GM18519 (cell line): Measurements from ENCODE around the gene SPTLC3.

Experiments used
- ATAC-seq: cut with Tn5 transposase; IDR thresholded peaks from one replicate; pipeline ENCODE4 v1.9.1; 2021; ENCODE audit warnings: mild to moderate bottlenecking, moderate library complexity; ENCODE audit not compliant: unreplicated experiment, low FRiP score

Gene SPTLC3

GRCh38 chr20:13128173-13128572 is 119.4 kb downstream of the SPTLC3 start:
- ATAC-seq, result no peak

- ATAC-seq, result no peak
Measured at GRCh38 chr20:13130061-13130706, 121.4 kb downstream of the SPTLC3 start.

GRCh38 chr20:13130707-13131103 is 121.9 kb downstream of the SPTLC3 start:
- ATAC-seq, result no peak

GRCh38 chr20:13131688-13132087 is 122.9 kb downstream of the SPTLC3 start:
- no peak for ATAC-seq

- ATAC-seq, result no peak
Measured at GRCh38 chr20:13139459-13140150, 130.8 kb downstream of the SPTLC3 start.

- ATAC-seq, result no peak
Measured at GRCh38 chr20:13140201-13140600, 131.4 kb downstream of the SPTLC3 start.

- no peak for ATAC-seq
Measured at GRCh38 chr20:13140775-13141174, 132.0 kb downstream of the SPTLC3 start.

GRCh38 chr20:13141546-13141945 is 132.8 kb downstream of the SPTLC3 start:
- ATAC-seq, result no peak

GRCh38 chr20:13142143-13142542 is 133.4 kb downstream of the SPTLC3 start:
- ATAC-seq, result no peak

GRCh38 chr20:13147071-13147963 is 138.5 kb downstream of the SPTLC3 start:
- ATAC-seq, result no peak

- no peak for ATAC-seq
Measured at GRCh38 chr20:13147971-13148370, 139.2 kb downstream of the SPTLC3 start.

- no peak for ATAC-seq
Measured at GRCh38 chr20:13148402-13148801, 139.6 kb downstream of the SPTLC3 start.

- no peak for ATAC-seq
Measured at GRCh38 chr20:13148961-13149360, 140.2 kb downstream of the SPTLC3 start.

- no peak for ATAC-seq
Measured at GRCh38 chr20:13149371-13150105, 140.8 kb downstream of the SPTLC3 start.

- ATAC-seq, result no peak
Measured at GRCh38 chr20:13158369-13158768, 149.6 kb downstream of the SPTLC3 start.

GRCh38 chr20:13159889-13160288 is 151.1 kb downstream of the SPTLC3 start:
- ATAC-seq, result no peak

- no peak for ATAC-seq
Measured at GRCh38 chr20:13165203-13165602, 156.4 kb downstream of the SPTLC3 start.

- ATAC-seq, result no peak
Measured at GRCh38 chr20:13166011-13166410, 157.2 kb downstream of the SPTLC3 start.

- no peak for ATAC-seq
Measured at GRCh38 chr20:13166437-13166836, 157.7 kb downstream of the SPTLC3 start.

- no peak for ATAC-seq
Measured at GRCh38 chr20:13169086-13169485, 160.3 kb downstream of the SPTLC3 start.

GRCh38 chr20:13170771-13171170 is 162.0 kb downstream of the SPTLC3 start:
- no peak for ATAC-seq
